ENCODE measurements around the gene EPHA2. TPM values are rescaled to one million over a fixed set of nuclear protein-coding genes. Genes with fewer than 3 reads are reported as not detected.
A peak's percentile ranks its signal among the peaks of the same experiment; 100 is the strongest.

EPHA2 gene
- polyA plus RNA-seq, 2 of the 4 experiments (the other 2 are of a cell fraction) = 59.3 to 93.2 TPM

GRCh38 chr1:16134906-16135305 lies 21.0 kb downstream of the EPHA2 start (continued):
- no peak for TF ChIP-seq CBX2 (IDR thresholded peaks at IDR 0.05; ENCODE audit: borderline replicate concordance, low read depth)

GRCh38 chr1:16134066-16134801 lies 21.6 kb downstream of the EPHA2 start:
- FAIRE-seq = no peak
- no peak overlapping the region for H3K4me3 ChIP-seq
- no peaks in the 10 kb centered on the region for H3K9me3 ChIP-seq
- ATAC-seq = no peak
- peaks cover 20% of the 10 kb centered on the region for H3K4me1 ChIP-seq
- ChIA-PET POLR2A (no interaction called here), CTCF (interaction anchor here (1.1 to 2.0 kb wide), 4 partner anchors 13 to 52 kb away, joined by 3 to 6 read pairs (median 4); no protein-coding TSS in a partner anchor)
- TF ChIP-seq JUNB (IDR thresholded peaks at IDR 0.05) (no peak), CTCF (IDR thresholded peaks at IDR 0.05) (no peak), EHMT2 (IDR thresholded peaks at IDR 0.05; ENCODE audit: low read depth) (no peak), JUN (IDR thresholded peaks at IDR 0.05) (no peak)
- no peak overlapping the region for H3K4me2 ChIP-seq
- no peak for DNase-seq (ENCODE audit: low read depth in 1 of 2, low spot score in 1 of 2)
- 90% methylated on average over 23 of the region's 33 CpGs for WGBS (ENCODE audit: missing lambda C conversion rate)
- peak overlapping the region in 1 of 2 experiments; percentile 67; a peak in 2 of 6 replicates for H3K27ac ChIP-seq

- TF ChIP-seq TP53 (CRISPR knock-in tag; IDR thresholded peaks at IDR 0.05) (no peak), EHMT2 (IDR thresholded peaks at IDR 0.05; ENCODE audit: low read depth) (no peak), RNF2 (IDR thresholded peaks at IDR 0.05; ENCODE audit: borderline replicate concordance, low read depth) (no peak), MYC (IDR thresholded peaks at IDR 0.05; ENCODE audit: borderline replicate concordance, low read length) (no peak), GATA3 (IDR thresholded peaks at IDR 0.05; ENCODE audit: borderline replicate concordance) (no peak), REST (IDR thresholded peaks at IDR 0.05) (no peak), ZSCAN20 (CRISPR knock-in tag; IDR thresholded peaks at IDR 0.05) (no peak), EHF (CRISPR knock-in tag; IDR thresholded peaks at IDR 0.05) (no peak), KDM1A (IDR thresholded peaks at IDR 0.05; ENCODE audit: low read depth) (no peak), HOXA7 (CRISPR knock-in tag; IDR thresholded peaks at IDR 0.05) (no peak)
- H3K9me3 ChIP-seq = no peaks in the 10 kb centered on the region
- no peak overlapping the region for H3K4me2 ChIP-seq
- no peak for FAIRE-seq
- 91% methylated on average over 14 of the region's 28 CpGs for whole genome bisulfite sequencing (ENCODE audit: missing lambda C conversion rate)
- no peak for DNase-seq (ENCODE audit: low read depth in 1 of 2, low spot score in 1 of 2)
- ATAC-seq = peak in 1 of 2 experiments; percentile 12; a peak in 3 of 6 replicates
- POLR2A ChIA-PET = no interaction called here
- H3K4me3 ChIP-seq = no peak overlapping the region
- CTCF ChIA-PET = interaction anchor here (1.5 kb wide), 1 partner anchor 12 kb away, joined by 5 read pairs; no protein-coding TSS in a partner anchor
- H3K4me1 ChIP-seq = peaks cover 15% of the 10 kb centered on the region
- peak overlapping the region in 1 of 2 experiments; percentile 67; a peak in 2 of 6 replicates for H3K27ac ChIP-seq
These were observed 22.6 kb downstream of the EPHA2 start for GRCh38 chr1:16133007-16133961.

Measured in A549 (cell line).